OCI-LY7 (cell line): ENCODE measurements around the gene SOCS7. TPM values are rescaled to one million over a fixed set of nuclear protein-coding genes. Genes with fewer than 3 reads are reported as not detected.

Source experiments
- BruUV-seq: library from RNA; stranded (reverse); fragments of 400-500 nt; replicated peaks from 2 replicates; lab custom pipeline; 2021; lab: Mats Ljungman, UMichigan
- CTCF ChIA-PET: fragments of 300-600 bp; sonication (Branson Sonifier 250); formaldehyde crosslinking; loops from one replicate; lab custom pipeline; 2022; ENCODE audit warnings: antibody characterized with exemption; ENCODE audit not compliant: unreplicated experiment; lab: Charles Lee
- POLR2A ChIA-PET: fragments of 300-600 bp; sonication (Branson Sonifier 250); formaldehyde crosslinking; loops from one replicate; lab custom pipeline; 2022; ENCODE audit warnings: antibody characterized with exemption; lab: Charles Lee
- DNase-seq: peaks from one replicate; pipeline ENCODE4 v3.0.0-alpha.2; 2015; ENCODE audit warnings: low spot score
- H2AFZ ChIP-seq: fragments of 200-600 bp; sonication (generic), shearing (Covaris generic); 2 replicates; pipeline ENCODE4 v1.6.1; 2014; ENCODE audit warnings: mild to moderate bottlenecking, antibody characterized with exemption, low read length, moderate library complexity
- H3K27ac ChIP-seq: fragments of 200-600 bp; sonication (generic); 2 replicates; pipeline ENCODE4 v1.5.1; 2014; ENCODE audit warnings: mixed run types, low read depth, mild to moderate bottlenecking, moderate library complexity, low read length, inconsistent platforms; ENCODE audit not compliant: poor library complexity, severe bottlenecking
- H3K36me3 ChIP-seq: fragments of 200-600 bp; sonication (generic); 2 replicates; pipeline ENCODE4 v1.6.1; 2014; ENCODE audit warnings: mild to moderate bottlenecking, antibody characterized with exemption, low read length, moderate library complexity, mixed read lengths; ENCODE audit not compliant: insufficient read depth
- H3K4me1 ChIP-seq: fragments of 200-600 bp; sonication (generic); 2 replicates; pipeline ENCODE4 v1.5.1; 2014; ENCODE audit warnings: mild to moderate bottlenecking, low read length; ENCODE audit not compliant: insufficient read depth, poor library complexity, severe bottlenecking
- H3K4me2 ChIP-seq: fragments of 200-600 bp; sonication (generic); 2 replicates; pipeline ENCODE4 v1.6.1; 2014; ENCODE audit warnings: mild to moderate bottlenecking, low read length
- H3K4me3 ChIP-seq: fragments of 200-600 bp; sonication (generic); 2 replicates; pipeline ENCODE4 v1.5.1; 2014; ENCODE audit warnings: mild to moderate bottlenecking, low read depth, low read length; ENCODE audit not compliant: poor library complexity, severe bottlenecking
- H3K79me2 ChIP-seq: fragments of 200-600 bp; sonication (generic); 2 replicates; pipeline ENCODE4 v1.6.1; 2016; ENCODE audit warnings: low read depth, mild to moderate bottlenecking, low read length, moderate library complexity, mixed read lengths; ENCODE audit not compliant: insufficient read depth
- H3K9me2 ChIP-seq: fragments of 200-600 bp; sonication (generic); 2 replicates; pipeline ENCODE4 v1.6.1; 2016; ENCODE audit warnings: mild to moderate bottlenecking, low read length, mixed read lengths; ENCODE audit not compliant: insufficient read depth
- H3K9me3 ChIP-seq: fragments of 200-600 bp; sonication (generic); 2 replicates; pipeline ENCODE4 v1.6.1; 2014; ENCODE audit warnings: mild to moderate bottlenecking, mixed run types, low read length, mixed read lengths
- H4K20me1 ChIP-seq: fragments of 200-600 bp; sonication (generic); 2 replicates; pipeline ENCODE4 v1.6.1; 2014; ENCODE audit warnings: mild to moderate bottlenecking, antibody characterized with exemption, low read length, moderate library complexity, mixed read lengths; ENCODE audit not compliant: insufficient read depth
- CTCF ChIP-seq: fragments of 200-600 bp; sonication (generic); conservative IDR thresholded peaks from 2 replicates; pipeline ENCODE4 v1.5.1; 2014; ENCODE audit warnings: mild to moderate bottlenecking, antibody characterized with exemption, low read length, moderate library complexity, mixed read lengths
- EZH2phosphoT487 ChIP-seq: fragments of 200-600 bp; sonication (generic); IDR thresholded peaks from 2 replicates; pipeline ENCODE4 v1.6.1; 2018; ENCODE audit warnings: low read depth, borderline replicate concordance, mild to moderate bottlenecking, mixed run types, antibody characterized with exemption, low read length, moderate library complexity, mixed read lengths
- intact Hi-C: fragments of 100-400 bp; cut with micrococcal nuclease; formaldehyde crosslinking; loops from one replicate; pipeline ENCODE4 v1.10.0; 2022; ENCODE audit not compliant: unreplicated experiment
- total RNA-seq, 2 experiments: library from RNA; depleted of rRNA in 1 of 2; stranded (reverse); fragments of >200 nt in 1 of 2; shearing (Covaris generic) in 1 of 2; gene quantifications; 2 replicates each; pipeline ENCODE4 v1.2.3, GENCODE V29; 2014 to 2022

The SOCS7 gene
- total RNA-seq, 2 experiments from 2014 or later: 36.1 to 39.1 TPM

GRCh38 chr17:38324772-38325171 lies 26.9 kb upstream of the SOCS7 start:
- intact Hi-C loops: loop anchor here (1.0 to 2.0 kb wide), 2 partner anchors 27 to 90 kb away; partner anchors contain the start of gene SOCS7
- Histone ChIP-seq H4K20me1 (no peaks in the 10 kb centered on the region), H3K4me2 (peak overlapping the region; percentile 91), H3K4me1 (peaks cover 72% of the 10 kb centered on the region), H3K27ac (peak overlapping the region; percentile 97), H2AFZ (peak overlapping the region; percentile 27; the same call in 1 of the 2 replicates), H3K79me2 (no peaks in the 10 kb centered on the region), H3K9me2 (no peaks in the 10 kb centered on the region), H3K9me3 (no peaks in the 10 kb centered on the region), H3K4me3 (peak overlapping the region; percentile 48), H3K36me3 (peaks cover 29% of the 10 kb centered on the region)
- ChIA-PET CTCF (interaction anchor here (0.6 to 3.2 kb wide), 3 partner anchors 9 to 64 kb away, joined by 3 to 17 read pairs (median 8); no protein-coding TSS in a partner anchor), POLR2A (interaction anchor here (0.5 to 4.1 kb wide), 8 partner anchors 9 to 444 kb away, joined by 3 to 38 read pairs (median 4); partner anchors contain the start of gene SOCS7)
- no peak for DNase-seq
- TF ChIP-seq CTCF: no peak
- BruUV-seq: TSS peak; percentile 93

GRCh38 chr17:38325221-38325851 lies 26.3 kb upstream of the SOCS7 start:
- peaks cover 29% of the 10 kb centered on the region for H3K36me3 ChIP-seq
- H3K4me2 ChIP-seq: peak overlapping the region; percentile 91
- H3K4me1 ChIP-seq: peaks cover 72% of the 10 kb centered on the region
- H3K79me2 ChIP-seq: no peaks in the 10 kb centered on the region
- no peaks in the 10 kb centered on the region for H3K9me2 ChIP-seq
- peak overlapping the region; percentile 27; the same call in 1 of the 2 replicates for H2AFZ ChIP-seq
- H3K9me3 ChIP-seq: no peaks in the 10 kb centered on the region
- intact Hi-C loops: loop anchor here (1.0 to 2.0 kb wide), 2 partner anchors 26 to 89 kb away; partner anchors contain the start of gene SOCS7
- BruUV-seq: no TSS peak
- peak overlapping the region; percentile 48 for H3K4me3 ChIP-seq
- ChIA-PET CTCF (interaction anchor here (0.6 to 3.2 kb wide), 5 partner anchors 8 to 89 kb away, joined by 3 to 17 read pairs (median 6); no protein-coding TSS in a partner anchor), POLR2A (interaction anchor here (0.5 to 4.1 kb wide), 11 partner anchors 9 to 444 kb away, joined by 3 to 38 read pairs (median 3); partner anchors contain the start of gene SOCS7)
- no peaks in the 10 kb centered on the region for H4K20me1 ChIP-seq
- peak; percentile 91 for DNase-seq
- peak overlapping the region; percentile 97 for H3K27ac ChIP-seq
- no peak for TF ChIP-seq CTCF
- no peak for TF ChIP-seq EZH2phosphoT487
